ENCODE measurements around the gene ACOT9. TPM values are rescaled to one million over a fixed set of nuclear protein-coding genes. Genes with fewer than 3 reads are reported as not detected.

Gene ACOT9
- total and polyA plus RNA-seq, 10 of the 15 experiments (the other 5 are each of a cell fraction or from before 2014, with no cell fraction given) = 17.4 to 42.5 (median 23.3) TPM

DNA sequence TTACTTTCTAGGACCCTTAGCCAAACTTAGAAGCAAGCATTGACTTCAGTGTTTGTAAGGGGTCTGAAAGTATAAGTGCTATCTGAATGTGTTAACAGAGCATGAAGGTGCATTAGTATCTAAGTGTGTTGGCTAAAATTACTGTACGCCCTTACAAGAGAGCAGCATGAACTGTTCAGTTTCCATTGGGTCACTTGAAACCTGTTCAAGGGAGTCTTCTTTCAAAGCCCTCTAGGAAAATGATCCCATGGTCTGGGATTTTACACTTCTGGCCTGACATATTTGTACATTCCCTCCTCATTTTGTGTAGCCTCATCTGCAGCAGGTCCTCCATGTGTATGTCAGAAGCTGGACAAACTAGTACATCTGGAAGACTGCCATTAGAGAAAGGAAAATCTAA, 72.5 kb downstream of the ACOT9 start:
- Histone ChIP-seq H3K9me3 (replicated peaks; ENCODE audit: control insufficient read depth, insufficient read depth, low read length) (no peaks in the 10 kb centered on the region; the same call in 2 of the 3 replicates), H3K4me3 (no peak overlapping the region), H2AFZ (ENCODE audit: control insufficient read depth, low read depth, low read length) (no peak overlapping the region), H3K27me3 (replicated peaks in 1 of 2; ENCODE audit: control insufficient read depth in 2 of 2, insufficient read depth in 2 of 2, low read length in 1 of 2) (no peaks in the 10 kb centered on the region), H3K4me1 (ENCODE audit: control insufficient read depth, insufficient read depth, low read length) (no peaks in the 10 kb centered on the region), H4K20me1 (ENCODE audit: control insufficient read depth, insufficient read depth) (no peaks in the 10 kb centered on the region), H3K27ac (ENCODE audit: control insufficient read depth, insufficient read depth) (no peak overlapping the region), H3K36me3 (ENCODE audit: control insufficient read depth in 2 of 2, insufficient read depth in 2 of 2, low read length in 1 of 2) (peaks cover 0 to 4% of the 10 kb centered on the region in 2 experiments; a peak in 1 of 4 replicates), H3K4me2 (ENCODE audit: control insufficient read depth, insufficient read depth) (no peak overlapping the region), H3K79me2 (ENCODE audit: control insufficient read depth, insufficient read depth, low read length) (peaks cover 3% of the 10 kb centered on the region), H3K9ac (ENCODE audit: control insufficient read depth, insufficient read depth, low read length) (no peak overlapping the region)
- ATAC-seq (no peak), FAIRE-seq (no peak), DNase-seq (ENCODE audit: low read depth, low spot score) (no peak)
- 60% methylated on average over 1 of the region's 1 CpG for WGBS (ENCODE audit: insufficient coverage, insufficient replicate concordance, low lambda C conversion rate, missing lambda C conversion rate)
- intact Hi-C loops (cut with micrococcal nuclease; ENCODE audit: unreplicated experiment) = no loop called here
- POLR2A ChIA-PET = interaction anchor here (1.1 kb wide), 1 partner anchor 68 kb away, joined by 3 read pairs; no protein-coding TSS in a partner anchor
- RAD21 ChIA-PET (ENCODE audit: unreplicated experiment) = no interaction called here
- no peak for TF ChIP-seq NFYA (IDR thresholded peaks at IDR 0.05; ENCODE audit: borderline replicate concordance, low read depth, low read length)
- no peak for TF ChIP-seq TARDBP (IDR thresholded peaks at IDR 0.05; ENCODE audit: borderline replicate concordance)
- no peak for TF ChIP-seq EZH2 (IDR thresholded peaks at IDR 0.05; ENCODE audit: borderline replicate concordance, control insufficient read depth, low read depth, low read length)
- TF ChIP-seq, protein P1, sequence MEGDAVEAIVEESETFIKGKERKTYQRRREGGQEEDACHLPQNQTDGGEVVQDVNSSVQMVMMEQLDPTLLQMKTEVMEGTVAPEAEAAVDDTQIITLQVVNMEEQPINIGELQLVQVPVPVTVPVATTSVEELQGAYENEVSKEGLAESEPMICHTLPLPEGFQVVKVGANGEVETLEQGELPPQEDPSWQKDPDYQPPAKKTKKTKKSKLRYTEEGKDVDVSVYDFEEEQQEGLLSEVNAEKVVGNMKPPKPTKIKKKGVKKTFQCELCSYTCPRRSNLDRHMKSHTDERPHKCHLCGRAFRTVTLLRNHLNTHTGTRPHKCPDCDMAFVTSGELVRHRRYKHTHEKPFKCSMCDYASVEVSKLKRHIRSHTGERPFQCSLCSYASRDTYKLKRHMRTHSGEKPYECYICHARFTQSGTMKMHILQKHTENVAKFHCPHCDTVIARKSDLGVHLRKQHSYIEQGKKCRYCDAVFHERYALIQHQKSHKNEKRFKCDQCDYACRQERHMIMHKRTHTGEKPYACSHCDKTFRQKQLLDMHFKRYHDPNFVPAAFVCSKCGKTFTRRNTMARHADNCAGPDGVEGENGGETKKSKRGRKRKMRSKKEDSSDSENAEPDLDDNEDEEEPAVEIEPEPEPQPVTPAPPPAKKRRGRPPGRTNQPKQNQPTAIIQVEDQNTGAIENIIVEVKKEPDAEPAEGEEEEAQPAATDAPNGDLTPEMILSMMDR (IDR thresholded peaks at IDR 0.05 in 2 of 3, conservative IDR thresholded peaks at IDR 0.05 in 1 of 3; ENCODE audit: control insufficient read depth in 2 of 3, extremely low read depth in 1 of 3, insufficient read depth in 1 of 3, low read depth in 3 of 3, low read length in 3 of 3) = no peak
- SMC1A ChIA-PET (ENCODE audit: uncharacterized antibody, unreplicated experiment) = interaction anchor here (1.0 to 1.8 kb wide), 2 partner anchors 103 to 231 kb away, joined by 3 to 8 read pairs; no protein-coding TSS in a partner anchor
- CTCF ChIA-PET = interaction anchor here (2.4 kb wide), 1 partner anchor 231 kb away, joined by 10 read pairs; no protein-coding TSS in a partner anchor
- BruUV-seq (replicated peaks) = no TSS peak
- in situ Hi-C loops (cut with MboI) = no loop called here

All from GM12878 (cell line).